ENCODE data around the gene F3. TPM values are rescaled to one million over a fixed set of nuclear protein-coding genes. Genes with fewer than 3 reads are reported as not detected.
A peak's percentile ranks its signal among the peaks of the same experiment; 100 is the strongest.

Gene F3
- total RNA-seq, 1 donor from 2014 or later = 1.3 TPM

DNA sequence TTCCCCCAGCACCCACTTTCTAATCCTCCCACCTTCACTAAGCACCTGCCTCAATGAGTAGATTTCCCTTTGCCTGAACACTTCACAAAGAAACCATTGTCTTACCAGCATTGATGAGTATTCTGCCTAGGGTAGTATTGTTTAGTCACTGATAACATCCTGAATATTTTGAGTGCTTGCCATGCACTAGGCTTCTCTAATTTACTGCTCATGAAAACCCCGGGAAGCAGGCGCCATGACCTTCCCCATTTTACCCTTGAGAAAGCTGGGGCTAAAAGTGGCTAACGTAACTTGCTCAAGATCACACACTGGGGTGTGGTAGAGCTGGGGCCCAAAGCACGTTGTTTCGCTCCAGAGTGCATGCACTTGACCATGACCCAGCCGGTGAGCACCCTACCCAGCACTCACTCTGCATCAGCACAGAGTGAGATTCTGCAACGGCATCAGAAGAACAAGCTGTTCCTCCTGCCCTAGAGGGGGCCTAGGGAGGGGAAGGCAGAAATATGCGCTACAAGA, 10.6 kb upstream of the F3 start:
- DNase-seq (ENCODE audit: low read depth in 2 of 2) = no peak

- DNase-seq (ENCODE audit: low read depth in 2 of 2) = no peak
Measured at GRCh38 chr1:94551449-94551848, 9.9 kb upstream of the F3 start.

DNA sequence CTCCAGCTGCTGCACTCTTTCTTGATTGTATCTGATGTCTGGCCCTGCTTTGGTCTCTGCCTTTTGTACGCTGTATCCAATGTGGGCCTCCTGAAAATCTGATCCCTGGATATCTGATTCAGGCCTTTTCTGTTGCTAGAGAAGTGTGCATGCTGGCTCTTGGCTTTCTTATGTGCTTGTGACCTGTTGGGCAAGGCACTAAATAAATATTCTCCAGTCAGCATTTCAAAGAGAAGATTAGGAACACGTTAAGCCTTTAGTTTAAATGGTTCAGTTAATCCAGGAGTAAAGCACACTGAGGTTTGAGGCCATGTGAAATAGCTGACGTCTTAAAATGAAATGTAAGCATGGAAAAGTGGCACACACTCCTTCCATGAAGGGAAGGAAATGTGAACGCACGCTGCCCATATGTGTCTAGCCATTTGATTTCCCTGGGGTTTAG, 9.3 kb upstream of the F3 start:
- DNase-seq (ENCODE audit: low read depth in 2 of 2) = no peak

- DNase-seq (ENCODE audit: low read depth in 2 of 2) = no peak
Measured at GRCh38 chr1:94550396-94550795, 8.8 kb upstream of the F3 start.

DNA sequence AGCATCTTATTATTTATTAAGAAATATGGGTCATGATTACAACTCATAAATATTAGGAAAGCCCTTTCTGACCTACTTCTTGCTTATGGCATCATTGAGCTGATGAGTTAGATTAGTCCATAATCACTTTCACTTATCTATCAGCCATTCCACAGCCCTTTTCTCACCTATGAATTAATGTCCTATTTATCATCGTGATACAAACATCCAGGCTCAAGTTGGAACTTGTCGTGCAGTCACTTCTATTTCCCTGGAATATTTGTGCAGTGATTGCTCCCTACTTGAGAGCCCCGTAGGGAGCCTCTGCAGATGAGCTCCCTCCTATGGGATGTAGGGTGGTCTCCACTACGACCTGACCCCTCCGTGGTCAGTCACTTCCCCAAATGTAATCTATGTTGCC, 8.1 kb upstream of the F3 start:
- DNase-seq (ENCODE audit: low read depth in 2 of 2) = no peak

DNA sequence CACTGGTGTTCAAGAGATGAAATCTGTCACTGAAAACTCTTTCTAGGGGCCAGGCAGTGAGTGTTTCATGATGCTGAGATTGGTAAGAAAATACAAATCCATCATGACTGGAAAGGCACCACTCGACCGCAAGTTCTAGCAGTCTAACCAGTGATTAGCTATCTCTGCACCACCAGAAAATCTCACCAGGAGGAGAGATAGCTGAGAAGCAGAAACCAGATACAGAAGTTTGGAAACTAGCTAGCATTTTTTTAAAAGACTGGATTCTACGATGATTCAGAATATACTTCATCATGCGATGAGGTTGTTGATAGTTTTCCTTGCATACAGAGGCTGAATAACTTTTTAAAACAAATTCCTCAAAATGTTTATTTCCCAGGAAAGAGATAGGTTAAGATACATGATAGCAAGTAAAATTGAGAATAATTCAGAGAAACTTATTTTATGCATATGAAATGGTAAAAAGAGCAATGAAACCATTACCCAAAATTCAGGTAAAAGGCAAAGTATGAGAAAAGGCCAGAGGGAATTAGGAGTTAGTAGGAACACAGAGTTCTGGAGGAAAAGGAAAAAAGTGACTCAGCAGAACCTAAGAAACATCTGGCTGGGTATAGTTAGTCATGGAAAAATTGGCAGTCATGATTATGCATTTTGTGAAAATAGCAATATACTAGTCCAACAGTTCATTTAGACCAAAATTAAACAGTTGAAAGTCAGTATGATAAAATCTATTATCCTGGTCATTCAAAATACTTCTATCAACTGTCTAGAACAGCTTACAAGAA, 3.3 kb upstream of the F3 start:
- peak; percentile 40 to 71 for DNase-seq (ENCODE audit: low read depth in 2 of 2)

DNA sequence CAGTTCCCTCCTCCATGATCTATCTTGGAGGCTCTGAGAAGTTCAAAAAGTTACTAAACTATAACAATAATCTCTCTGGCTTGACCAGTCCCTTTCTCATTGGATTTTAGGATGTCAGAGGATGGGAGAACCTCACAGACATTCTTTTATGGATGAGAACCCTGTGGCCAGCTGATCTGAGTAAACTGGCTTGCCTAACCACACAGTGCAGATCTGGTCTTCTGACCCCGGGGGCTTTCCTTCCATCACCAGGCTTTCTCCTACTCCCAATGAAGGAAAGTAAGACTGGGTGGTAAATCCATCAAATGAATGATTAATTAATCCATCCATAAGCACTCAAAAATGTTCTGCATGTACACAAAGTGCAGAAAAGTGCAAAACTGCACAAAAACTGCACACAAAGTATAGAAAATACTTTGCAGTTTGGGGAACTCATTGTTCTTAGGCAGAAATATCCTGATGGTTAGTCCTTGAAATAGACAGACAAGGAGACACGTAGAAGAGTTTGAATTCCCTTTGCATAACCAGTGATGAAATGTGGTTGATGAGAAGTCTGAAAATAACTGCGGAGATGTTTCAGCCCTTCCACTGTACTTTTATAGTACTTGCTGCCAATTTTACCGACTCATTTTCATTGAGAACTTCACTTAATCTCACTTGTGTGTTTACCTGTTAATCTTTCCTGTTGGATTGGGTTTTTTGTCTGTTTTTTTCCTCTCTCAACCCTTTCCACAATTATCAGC, 2.5 kb upstream of the F3 start:
- no peak for DNase-seq (ENCODE audit: low read depth in 2 of 2)

DNA sequence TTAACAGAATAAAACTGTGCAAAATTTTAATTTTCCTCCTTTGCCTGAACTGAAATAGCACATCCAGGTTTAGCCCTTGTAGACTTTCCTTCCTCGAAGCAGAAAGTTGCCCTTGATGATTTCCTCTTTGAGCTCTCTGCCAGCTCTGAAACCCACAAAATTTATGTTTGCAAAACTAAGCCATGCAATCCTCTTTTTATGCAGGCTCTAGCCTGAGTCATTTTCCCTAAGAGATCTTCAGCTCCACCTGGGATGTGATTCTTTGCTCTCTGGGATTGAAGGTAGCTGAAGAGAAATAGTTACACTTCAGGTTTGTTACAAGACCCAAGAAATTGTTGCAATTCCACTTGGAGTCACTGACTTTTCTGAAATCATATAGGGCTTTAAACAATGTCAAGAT, 1.4 kb upstream of the F3 start:
- no peak for DNase-seq (ENCODE audit: low read depth in 2 of 2)

DNA sequence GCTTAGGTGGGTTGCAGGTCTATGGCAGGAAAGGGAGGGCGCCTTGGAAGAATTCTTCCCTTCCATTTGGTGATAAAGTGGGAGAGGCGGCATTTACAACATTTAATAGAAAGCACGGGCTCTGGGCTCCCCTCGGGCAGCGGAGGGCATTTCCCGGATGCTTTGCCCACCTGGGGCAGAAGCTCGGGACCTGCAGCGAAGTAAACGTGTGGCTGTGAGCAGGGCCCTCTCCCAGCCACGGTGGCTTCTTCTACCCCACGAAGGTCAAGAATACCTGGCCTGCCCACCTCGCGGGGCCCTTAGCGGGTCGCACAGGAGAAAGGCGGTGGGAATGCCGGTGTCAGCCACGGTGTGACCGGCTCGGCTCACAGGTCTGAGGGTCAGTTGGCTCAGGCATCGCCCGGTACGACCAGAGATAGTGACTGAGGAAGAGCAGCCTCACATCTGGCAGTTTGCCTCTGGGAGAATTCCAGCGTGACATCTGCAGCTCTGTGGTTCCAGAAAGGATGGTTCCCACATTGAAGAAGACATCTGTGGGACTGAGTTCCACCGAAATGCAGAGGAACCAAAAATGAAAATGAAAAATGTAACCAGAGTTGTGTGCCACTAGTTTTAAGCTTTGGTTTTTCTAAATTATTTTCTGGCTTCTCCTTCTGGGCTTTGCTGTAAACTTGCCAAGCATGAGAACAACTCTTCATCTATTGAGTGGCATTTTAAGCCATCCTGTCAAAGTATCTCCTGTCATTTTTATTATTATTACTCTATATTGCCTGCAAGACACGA, 720 bp upstream of the F3 start:
- peak; percentile 12 to 14 for DNase-seq (ENCODE audit: low read depth in 2 of 2)

DNA sequence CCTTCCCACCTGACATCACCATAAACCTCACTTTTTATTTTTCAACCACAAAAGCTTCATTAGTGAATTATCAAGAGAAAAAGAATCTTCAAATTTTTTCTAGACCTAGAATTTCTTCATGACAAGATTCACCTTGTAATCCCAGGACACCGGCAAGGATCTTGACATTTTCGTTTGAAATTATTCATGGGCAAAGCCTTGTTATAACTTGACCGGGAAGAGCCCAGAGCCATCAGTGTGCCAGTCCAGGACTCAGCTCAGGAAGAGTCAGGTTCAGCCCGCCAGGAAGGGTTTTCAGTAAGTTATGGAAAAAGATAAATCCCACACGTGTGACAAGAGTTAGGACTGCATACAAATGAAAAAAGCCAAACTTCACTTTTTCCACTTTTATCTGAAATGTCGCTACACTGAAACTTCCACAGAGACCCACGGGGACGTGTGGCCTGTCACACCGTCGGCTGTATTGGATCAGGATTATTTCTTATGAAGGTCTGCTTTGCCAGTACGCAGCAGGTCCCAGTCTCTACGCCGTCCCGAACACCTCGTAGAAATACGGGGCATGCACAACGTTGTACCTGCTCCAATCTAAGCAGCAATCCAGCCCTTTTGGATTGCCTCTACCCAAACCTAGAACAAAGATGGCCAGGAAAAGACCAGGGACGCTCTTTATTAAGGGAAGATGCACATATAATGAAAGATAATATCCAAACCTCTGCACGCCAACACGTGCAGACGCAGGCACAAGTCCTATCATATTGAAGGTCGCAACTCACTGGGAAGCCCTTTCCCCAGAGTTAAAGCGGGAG, 916 bp downstream of the F3 start:
- DNase-seq (ENCODE audit: low read depth in 2 of 2) = no peak

DNA sequence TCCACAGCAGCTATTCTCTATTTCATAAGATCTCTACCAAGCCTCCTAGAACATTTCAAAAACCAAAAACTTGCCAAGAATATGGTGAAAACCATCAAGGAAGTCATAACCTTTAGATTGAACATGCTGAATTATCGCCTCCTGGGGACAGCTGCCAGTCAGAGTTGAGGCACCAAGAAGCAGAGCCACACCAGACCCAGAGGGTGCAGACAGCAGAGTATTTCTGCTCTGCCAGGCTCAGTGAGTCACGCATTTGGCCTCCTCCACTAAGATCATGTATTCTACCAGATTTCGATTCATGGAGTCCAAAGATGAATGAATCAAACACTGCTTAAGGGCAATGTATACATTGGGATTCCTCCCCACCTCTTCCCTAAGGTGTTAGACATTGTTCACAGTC, 2.1 kb downstream of the F3 start:
- no peak for DNase-seq (ENCODE audit: low read depth in 2 of 2)

DNA sequence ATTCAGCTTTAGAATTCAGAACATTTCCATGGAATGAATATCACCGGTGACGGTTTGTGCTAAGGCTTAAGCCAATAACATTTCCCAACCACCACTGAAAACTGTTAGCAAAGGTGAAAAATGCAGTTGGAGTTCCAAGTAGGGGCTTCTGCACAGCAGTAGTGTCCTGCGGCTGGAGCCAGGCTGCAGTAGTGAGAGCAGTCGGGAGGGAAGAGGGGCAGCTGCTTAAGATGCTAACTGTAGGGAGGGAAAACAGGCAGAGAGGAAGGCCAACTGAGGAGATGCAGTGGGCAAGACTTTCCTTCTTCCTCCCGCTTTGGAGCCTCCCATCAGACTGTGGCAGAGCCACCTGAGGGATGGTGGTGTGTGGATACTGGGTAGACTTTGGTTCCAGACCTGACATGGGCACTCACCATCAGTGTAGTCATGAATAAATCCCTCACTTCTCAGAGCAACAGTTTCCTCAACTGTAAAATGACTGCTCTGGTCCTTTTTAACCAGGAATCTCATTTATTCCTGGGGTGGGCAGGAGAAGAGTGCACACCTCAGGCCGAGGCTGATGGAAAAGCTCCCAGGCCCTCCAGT, 3.2 kb downstream of the F3 start:
- DNase-seq (ENCODE audit: low read depth in 2 of 2) = no peak

DNA sequence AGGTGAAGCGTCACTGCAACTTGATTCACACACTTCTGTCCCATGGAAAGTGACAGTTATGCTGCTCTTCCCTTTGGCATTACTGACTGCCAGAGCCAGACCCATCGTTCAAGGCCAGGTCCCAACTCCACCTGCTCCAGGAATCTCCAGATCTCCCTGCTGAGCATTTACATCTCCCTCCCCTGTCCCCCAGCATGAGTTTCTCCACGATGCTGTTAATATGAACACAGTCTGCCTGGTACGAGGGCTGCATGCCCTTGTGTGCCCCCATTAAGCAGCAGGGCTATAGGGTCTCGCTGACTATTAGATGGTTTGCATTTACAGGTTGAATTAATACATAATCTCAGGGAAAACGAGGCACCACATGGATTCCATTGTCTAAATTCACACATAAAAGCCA, 4.3 kb downstream of the F3 start:
- DNase-seq (ENCODE audit: low read depth in 2 of 2) = no peak

DNA sequence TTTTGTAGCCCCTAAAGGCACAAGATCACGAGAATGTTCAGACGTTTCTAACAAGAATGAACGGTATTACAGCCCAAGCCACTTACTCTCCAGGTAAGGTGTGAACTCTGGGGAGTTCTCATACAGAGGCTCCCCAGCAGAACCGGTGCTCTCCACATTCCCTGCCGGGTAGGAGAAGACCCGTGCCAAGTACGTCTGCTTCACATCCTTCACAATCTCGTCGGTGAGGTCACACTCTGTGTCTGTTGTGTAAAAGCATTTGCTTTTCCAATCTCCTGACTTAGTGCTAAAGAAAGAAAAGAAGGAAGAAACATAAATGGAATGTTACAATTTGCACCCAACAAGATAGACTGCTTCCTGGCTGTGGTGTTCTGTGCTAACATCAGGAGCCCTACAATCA, 5.7 kb downstream of the F3 start:
- DNase-seq (ENCODE audit: low read depth in 2 of 2) = no peak

DNA sequence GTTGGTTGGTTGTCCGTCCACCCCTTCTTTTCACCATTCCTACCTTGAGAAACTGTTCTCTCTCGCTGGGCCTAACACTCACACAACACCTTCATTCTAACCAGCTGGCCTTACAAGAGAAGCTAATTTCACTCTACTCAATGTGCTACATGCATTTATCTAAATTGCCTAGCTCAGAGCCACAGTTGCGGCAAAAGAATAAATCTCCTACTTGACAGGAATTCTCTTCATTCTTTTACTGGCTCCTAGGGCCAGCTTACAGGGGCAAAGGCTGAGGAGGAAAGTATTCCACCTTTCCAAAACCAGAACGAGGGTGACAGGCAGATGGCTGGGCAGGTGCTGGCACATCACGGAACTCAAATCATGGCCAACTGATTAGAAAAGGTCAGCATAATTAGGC, 6.5 kb downstream of the F3 start:
- DNase-seq (ENCODE audit: low read depth in 2 of 2) = no peak

DNA sequence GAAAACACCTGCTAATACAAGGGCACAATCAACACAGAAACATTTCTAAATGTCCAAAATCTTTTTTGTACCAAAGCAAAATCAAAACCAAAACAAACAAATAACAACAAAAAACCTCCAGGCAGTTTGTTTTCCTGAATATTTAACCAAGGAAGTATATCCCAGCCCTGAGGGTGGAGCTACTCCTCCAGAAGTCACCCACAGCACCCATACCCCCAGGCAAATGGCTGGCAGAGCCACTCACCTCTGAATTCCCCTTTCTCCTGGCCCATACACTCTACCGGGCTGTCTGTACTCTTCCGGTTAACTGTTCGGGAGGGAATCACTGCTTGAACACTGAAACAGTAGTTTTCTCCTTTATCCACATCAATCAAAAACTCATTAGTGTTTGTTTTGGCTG, 9.5 kb downstream of the F3 start:
- no peak for DNase-seq (ENCODE audit: low read depth in 2 of 2)

DNA sequence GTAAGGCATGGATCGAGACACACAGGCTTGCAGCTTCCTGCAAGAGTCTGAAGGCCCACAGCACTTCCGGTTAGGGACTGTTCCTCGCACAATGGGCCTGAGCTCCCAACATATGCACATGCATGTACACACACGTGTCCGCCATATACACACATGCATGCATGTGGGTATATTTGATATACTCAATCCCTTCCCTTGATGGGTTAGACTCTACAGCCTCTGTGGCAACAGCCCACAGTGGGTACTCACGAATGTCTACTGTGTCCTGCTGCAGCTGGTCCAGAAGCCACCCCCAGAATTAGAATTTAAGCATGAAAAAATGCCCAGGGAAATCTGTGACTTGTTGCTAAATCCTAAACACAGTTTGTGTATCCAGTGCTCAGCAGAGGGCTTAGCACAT, 9.9 kb downstream of the F3 start:
- no peak for DNase-seq (ENCODE audit: low read depth in 2 of 2)

DNA sequence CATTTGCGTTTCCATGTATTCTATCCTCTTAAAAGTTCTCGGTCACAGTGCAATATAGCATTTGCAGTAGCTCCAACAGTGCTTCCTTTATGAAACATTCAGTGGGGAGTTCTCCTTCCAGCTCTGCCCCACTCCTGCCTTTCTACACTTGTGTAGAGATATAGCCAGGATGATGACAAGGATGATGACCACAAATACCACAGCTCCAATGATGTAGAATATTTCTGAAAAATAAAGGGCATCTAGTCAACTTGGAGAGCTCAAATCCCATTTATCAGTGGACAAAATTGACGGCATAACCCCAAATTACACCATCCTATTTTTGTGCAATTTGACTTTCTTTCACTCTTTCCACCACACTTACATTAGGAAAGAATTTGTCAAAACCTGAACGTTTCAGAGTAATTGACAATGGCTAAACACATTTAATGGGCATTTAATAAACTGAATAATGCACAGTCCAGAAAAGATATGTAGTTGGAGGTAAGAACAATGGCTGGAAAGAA, 11.1 kb downstream of the F3 start:
- DNase-seq (ENCODE audit: low read depth in 2 of 2) = no peak

DNA sequence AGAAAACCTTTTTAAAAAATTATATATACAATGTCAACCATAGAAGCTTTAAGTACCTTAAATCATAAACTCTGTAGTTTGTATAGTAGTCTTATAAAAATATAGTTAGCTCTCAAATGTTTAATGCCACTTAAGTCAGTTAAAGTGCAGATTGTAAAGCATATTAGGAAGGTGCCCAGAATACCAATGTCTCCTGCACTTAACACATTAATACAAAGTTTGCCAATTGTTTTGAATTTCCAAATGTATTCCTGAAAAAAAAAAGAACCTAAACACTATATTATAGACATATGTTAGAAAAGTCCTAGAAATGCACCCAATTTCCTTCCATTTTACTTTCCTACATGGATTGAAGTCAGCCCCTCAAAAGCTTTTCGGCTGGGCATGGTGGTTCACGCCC, 12.1 kb downstream of the F3 start:
- no peak for DNase-seq (ENCODE audit: low read depth in 2 of 2)

- DNase-seq (ENCODE audit: low read depth in 2 of 2) = no peak
Measured at GRCh38 chr1:94528826-94529225, 12.7 kb downstream of the F3 start.

DNA sequence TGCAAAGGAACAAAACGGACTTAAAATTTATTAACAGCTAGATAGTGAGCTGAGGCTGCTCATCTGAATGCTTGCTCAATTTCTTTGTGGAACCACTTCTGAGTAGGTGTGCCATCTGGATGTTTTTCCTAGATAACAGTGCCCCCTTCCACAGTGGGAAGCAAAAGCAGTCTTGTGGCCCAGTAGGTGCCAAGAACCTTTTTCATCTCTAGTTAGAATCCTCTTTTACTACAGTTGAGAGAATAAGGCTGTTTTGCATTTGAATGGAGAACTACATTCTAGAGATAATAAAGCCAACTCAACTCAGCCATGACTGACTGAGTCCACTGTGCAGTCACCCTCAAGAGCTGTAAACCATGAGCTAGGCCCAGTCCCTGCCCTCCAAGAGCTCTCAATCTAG, 13.3 kb downstream of the F3 start:
- DNase-seq (ENCODE audit: low read depth in 2 of 2) = no peak
